GM19452 (cell line): ENCODE data around the gene SLC5A11.
"Not testable (repeated sequence)": the region's sequence is repeated elsewhere in the genome, so short reads cannot be mapped to it uniquely, and the experiment has no call there.

Source experiments
- ATAC-seq: cut with Tn5 transposase; IDR thresholded peaks from one replicate; pipeline ENCODE4 v1.9.1; 2021; ENCODE audit not compliant: unreplicated experiment

SLC5A11 gene

DNA sequence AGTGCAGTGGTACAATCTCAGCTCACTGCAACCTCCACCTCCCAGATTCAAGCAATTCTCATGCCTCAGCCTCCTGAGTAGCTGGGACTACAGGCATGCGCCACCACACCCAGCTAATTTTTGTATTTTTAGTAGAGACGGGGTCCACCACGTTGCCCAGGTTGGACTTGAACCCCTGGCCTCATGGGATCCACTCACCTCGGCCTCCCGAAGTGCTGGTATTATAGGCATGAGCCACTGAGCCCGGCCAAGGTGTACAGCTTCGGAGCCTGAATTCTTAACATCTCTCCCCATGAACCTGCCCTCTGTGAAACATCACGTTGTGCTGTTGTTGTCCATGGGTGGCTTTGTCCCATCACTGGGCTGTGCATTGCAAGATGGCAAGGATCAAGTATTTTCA, 11.1 kb downstream of the SLC5A11 start:
- ATAC-seq: not testable (repeated sequence)

DNA sequence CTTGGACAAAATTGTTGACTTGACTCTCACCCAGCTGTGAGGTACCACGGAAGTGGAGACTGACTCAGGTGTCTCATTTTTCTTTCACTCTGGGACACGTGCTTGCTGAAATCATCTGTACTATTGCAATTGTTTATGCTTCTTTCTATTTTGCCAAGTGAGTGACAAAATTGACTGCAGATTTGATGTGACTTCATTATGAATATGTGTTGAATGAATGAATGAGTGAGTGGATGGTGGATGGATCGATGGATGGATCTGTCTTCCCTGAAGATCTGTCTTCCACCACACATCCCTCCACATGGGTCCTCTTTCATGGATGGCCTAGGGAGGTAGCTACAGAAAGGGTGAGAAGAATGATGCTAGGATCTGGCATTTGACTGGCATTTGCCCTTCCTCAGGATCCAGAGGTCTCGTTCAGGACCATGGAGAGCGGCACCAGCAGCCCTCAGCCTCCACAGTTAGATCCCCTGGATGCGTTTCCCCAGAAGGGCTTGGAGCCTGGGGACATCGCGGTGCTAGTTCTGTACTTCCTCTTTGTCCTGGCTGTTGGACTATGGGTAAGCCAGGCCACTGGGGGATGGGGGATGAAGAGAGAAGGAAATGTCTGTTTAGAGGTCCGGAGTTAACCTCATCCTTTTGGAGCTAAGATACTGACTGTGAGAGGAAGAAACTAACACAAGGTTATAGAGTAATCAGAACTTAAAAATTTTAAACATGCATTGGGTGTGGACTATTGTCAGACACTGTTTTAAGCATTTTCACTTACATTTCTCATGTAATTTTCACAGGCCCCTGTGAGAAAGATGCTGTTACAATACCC, 12.7 kb downstream of the SLC5A11 start:
- ATAC-seq: no peak

DNA sequence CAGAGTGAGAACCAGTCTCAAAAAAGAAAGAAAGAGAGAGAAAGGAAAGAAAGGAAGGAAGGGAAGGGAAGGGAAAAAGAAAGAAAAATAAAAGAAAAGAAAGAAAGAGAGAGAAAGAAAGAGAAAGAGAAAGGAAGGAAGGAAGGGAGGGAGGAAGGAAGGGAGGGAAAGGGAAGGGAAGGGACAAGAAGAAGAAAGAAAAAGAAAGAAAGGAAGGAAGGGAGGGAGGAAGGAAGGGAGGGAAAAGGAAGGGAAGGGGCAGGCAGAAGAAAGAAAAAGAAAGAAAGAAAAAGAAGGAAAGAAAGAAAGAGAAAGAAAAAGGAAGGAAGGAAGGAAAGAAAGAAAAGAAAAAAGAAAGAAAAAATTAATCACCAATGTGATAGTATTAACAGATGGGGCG, 15.7 kb downstream of the SLC5A11 start:
- no peak for ATAC-seq

DNA sequence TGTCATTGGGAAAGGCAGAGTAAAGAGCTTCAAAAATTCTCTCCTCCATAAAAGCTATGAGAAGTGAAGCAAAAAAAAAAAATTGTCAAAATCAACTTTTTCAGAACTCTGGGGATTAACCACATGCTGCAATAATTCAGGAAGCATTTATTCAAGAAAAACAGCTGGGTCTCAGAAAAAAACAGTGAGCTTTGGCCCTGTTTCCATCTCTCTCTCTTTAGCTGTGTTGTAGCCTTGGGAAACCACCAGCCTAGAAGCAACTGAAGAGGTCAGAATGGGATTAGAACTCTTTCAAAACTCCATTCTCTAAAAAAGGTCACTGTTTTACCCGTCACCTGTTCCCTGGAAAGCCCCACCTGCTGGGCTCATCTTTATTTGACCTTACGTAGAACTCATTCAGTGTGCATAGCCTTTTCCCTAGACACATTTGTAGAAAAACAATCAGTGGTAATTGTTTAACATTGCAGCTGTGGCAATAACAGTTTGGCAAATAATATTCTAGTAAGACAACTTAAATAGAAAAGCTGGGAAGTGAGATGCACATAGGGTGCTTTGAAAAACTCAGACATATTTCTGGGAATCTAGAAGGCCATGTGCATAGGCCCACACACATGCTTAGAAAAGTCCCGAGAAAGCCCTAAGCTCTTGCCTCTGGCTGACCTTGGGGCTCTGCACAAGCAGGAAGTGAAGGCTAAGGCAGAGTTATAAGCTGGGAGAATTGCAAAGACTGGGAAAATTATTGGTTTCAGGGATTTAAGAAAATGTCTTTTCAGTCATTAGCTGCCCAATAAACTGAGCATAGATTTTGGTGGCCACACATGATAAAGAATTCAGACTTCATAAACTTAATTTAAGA, 18.0 kb downstream of the SLC5A11 start:
- ATAC-seq: no peak

DNA sequence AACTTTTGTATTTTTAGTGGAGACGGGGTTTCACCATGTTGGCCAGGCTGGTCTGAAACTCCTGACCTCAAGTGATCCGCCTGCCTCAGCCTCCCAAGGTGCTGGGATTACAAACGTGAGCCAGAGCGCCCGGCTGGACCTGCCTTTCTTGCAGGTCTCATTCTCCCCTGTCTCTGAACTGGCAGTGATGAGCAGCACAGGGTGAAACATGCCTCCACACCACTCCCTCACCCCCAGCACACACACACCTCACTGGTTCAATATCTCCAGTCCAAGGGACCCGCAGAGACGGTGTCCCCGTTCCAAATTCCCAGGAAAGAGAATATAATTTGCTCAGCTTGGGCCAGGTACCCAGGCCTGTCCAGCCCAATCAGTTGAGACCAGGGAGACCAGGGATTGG, 23.3 kb downstream of the SLC5A11 start:
- no peak for ATAC-seq

DNA sequence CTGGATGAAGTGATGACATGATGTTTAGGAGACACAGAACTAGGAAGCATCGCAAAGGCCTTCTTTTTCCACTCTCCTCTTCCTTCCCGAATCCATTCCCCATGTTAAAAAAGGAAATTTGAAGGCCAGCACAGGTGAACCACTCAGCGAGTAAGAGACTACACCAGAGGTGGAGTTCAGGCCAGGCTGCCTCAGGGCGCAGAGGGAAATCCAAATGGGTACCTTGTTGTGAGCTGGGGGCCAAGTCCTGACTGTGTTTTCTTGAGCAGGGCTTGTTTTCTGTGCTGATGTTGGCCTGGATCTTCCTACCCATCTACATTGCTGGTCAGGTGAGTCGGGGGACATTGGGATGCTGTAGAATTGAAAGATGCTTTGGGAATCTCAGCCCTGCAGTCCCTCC, 26.1 kb downstream of the SLC5A11 start:
- ATAC-seq: no peak

DNA sequence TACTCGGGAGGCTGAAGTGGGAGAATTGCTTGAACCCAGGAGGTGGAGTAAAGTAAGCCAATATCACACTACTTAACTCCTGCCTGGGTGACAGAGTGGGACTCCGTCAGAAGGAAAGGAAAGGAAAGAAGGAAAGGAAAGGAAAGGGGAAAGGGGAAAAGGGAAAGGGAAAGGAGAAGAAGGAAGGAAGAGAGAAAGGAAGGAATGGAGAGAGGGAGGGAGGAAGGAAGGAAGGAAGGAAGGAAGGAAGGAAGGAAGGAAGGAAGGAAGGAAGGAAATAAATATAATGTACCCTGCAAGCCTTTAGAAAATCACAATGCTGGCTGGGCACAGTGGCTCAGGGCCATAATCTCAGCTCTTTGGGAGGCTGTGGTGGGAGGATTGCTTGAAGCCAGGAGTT, 27.3 kb downstream of the SLC5A11 start:
- ATAC-seq: no peak

DNA sequence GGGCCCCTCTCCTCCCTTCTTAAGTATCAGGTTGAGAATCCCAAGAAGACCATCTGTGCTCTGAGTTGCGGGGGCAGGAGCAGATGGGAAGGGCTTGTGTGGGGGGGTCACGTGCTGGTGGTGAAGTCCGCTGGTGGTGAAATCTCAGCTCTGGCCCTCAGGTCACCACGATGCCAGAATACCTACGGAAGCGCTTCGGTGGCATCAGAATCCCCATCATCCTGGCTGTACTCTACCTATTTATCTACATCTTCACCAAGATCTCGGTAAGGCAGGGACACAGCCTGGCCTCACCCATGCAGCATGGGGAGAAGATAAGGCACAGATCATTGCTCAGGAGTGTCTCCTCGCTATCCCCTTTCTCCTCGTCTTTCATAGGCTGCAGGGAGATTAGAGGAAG, 29.7 kb downstream of the SLC5A11 start:
- no peak for ATAC-seq

DNA sequence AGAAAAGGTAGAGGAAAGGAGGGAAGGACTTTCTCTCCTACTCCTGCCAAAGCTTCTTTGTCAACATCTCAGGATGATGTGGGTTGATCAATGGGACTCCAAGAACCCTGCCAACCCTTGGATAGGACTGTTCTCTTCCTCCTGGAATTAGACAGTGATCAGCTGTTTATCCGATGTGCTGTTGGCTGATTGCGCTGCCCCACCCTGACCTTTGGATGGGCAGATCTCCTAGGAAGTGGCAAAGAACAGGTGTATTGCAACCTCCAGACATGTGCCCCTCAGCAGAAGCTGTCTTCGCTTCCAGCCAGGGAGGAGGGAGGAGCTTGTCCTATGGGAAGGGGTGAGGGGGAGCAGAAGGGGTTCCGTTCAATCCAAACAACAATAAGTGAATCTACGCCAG, 30.5 kb downstream of the SLC5A11 start:
- ATAC-seq: no peak

DNA sequence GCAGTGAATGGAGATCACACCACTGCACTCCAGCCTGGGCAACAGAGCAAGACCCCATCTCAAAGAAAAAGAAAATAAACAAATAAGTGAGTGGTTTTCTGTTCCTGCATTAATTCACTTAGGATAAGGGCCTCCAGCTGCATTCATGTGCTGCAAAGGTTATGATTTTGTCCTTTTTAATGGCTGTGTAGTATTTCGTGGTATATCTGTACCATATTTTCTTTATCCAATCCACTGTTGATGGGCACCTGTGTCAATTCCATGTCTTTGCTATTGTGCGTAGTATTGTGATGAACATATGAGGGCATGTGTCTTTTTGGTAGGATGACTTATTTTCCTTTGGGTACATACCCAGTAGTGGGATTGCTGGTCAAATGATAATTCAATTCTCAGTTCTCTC, 33.9 kb downstream of the SLC5A11 start:
- no peak for ATAC-seq

DNA sequence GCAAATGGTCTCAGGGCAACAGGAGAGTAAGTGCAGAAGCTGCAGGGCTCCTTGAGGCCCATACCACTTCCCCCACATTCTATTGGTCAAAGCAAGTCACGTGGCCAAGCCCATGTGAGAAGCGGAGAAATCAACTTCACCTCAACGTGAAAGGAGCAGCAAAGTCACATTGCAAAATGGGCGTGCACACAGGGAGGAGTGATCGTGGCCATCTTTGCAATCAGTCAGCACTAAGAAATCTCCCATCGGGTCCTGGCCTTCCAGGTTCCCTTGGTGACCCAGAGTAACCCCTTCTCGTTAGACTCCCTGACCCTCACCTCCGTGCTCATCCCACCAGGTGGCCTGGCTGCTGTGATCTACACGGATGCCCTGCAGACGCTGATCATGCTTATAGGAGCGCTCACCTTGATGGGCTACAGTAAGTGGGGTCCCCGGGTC, 38.0 kb downstream of the SLC5A11 start:
- no peak for ATAC-seq

DNA sequence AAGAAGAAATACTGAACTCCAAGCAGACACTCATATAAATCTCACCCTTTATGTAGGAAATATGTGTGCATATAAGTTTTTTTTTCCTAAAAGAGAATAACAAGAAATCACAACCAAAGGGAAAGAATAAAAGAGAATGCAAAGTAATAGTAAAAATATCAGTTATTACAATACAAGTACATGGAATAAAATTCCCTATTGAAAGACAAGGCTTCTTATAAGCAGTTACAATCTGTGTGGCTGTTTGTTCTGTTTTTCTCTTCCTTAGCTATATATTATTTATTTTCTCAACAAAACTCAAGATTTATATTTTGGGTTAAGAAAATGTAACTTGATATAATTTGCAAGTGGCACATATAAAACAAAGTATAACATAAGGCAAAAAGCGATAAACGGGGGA, 41.7 kb downstream of the SLC5A11 start:
- ATAC-seq: no peak

DNA sequence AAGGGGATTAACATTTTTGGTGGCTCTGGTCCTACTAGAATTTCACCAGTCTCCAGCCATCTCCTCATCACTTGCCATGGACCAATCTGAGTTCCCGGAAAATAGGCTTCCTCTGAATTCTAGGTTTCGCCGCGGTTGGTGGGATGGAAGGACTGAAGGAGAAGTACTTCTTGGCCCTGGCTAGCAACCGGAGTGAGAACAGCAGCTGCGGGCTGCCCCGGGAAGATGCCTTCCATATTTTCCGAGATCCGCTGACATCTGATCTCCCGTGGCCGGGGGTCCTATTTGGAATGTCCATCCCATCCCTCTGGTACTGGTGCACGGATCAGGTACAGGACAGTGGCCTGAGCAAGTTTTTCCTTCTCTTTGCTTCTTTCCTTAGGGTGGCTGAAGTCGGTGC, 45.0 kb downstream of the SLC5A11 start:
- ATAC-seq: no peak

DNA sequence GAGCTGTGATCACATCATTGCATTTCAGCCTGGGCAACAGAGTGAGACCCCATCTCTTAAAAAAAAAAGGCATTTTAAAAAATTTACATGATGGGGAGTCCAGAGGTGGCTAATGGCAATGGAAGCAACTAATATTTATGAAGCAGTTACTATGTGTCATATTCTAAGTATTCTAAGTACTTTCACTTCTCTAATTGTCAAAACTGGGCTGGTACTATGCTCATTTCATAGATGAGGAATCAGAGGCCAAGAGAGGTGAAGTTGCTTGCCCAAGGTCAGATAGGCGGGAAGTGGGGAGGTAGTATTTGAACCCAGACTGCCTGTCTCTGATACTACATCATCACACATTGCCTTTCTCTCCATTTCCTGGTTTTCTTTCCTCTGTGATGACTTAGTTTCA, 50.7 kb downstream of the SLC5A11 start:
- no peak for ATAC-seq

DNA sequence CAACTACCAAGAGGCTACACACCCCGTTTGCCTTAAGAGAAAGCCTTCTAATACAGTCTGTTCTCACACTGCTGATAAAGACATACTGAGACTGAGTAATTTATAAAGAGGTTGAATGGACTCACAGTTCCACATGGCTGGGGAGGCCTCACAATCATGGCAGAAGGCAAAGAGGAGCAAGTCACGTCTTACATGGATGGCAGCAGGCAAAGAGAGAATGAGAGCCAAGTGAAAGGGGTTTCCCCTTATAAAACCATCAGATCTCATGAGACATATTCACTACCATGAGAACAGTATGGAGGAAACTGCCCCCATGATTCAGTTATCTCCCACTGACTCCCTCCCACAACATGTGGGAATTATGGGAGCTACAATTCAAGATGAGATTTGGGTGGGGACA, 51.8 kb downstream of the SLC5A11 start:
- not testable (repeated sequence) for ATAC-seq

DNA sequence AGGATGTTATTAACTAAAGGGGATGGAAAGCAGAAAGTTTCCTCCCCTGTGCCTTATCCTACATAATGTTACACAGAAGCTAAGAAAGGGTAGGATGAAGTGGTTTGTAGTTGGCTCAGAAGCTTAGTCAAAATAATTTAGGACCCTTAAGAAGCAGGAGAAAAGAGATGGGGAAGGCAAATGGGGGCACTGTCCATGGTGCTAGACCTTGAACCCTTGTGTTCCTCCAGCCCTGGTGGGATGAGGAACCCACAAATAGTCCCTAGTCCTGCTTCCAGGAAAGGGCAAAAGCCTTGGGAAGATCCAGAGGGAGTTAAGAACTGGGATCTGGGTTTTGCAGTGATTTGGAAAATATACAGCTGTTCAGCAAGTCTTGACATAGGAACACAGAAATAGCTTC, 54.5 kb downstream of the SLC5A11 start:
- ATAC-seq: no peak

DNA sequence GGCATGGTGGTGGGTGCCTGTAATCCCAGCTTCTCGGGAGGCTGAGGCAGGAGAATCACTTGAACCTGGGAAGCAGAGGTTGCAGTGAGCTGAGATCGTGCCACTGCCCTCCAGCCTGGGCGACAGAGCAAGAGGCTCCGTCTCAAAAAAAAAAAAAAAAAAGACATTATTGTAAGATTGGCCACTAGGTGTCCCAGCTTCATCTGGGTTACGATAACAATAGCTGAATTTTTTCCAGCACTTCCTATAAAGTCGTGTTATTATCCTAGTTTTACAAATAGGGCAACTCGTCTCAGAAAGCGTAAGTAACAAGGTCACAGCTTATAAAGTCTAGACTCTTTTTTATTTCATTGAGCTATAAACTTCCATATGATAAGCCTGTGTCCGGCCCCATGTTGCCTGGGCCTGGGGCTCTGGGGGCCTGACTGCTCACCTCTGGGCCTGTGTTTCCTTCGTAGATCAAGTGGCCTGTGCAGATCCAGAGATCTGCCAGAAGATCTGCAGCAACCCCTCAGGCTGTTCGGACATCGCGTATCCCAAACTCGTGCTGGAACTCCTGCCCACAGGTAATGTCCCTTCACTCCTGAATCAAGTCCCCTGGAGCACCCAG, 60.5 kb downstream of the SLC5A11 start:
- ATAC-seq: no peak

DNA sequence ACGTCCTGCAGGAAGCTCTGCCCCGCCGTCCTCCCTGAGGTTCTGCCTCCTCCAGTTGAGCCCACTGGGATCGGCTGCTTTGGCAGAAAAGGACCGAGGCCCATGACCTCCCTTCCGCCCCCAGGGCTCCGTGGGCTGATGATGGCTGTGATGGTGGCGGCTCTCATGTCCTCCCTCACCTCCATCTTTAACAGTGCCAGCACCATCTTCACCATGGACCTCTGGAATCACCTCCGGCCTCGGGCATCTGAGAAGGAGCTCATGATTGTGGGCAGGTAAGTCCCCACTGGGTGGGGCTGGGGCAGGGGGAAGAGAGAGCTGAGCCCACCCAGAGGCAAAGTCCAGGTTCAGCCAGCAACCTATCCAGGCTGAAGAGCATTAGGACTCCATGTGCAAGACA, 61.1 kb downstream of the SLC5A11 start:
- ATAC-seq: no peak

DNA sequence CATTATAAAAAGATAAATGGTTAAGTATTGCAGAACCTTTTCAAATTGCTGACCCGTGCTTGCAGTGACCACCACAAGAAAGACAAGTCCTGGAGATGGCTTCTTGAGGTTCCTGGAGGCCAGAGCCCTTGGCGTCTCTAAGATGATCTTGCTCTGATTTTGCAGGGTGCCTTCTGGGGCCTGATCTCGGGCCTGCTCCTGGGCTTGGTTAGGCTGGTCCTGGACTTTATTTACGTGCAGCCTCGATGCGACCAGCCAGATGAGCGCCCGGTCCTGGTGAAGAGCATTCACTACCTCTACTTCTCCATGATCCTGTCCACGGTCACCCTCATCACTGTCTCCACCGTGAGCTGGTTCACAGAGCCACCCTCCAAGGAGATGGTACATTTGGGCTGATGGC, 63.0 kb downstream of the SLC5A11 start:
- no peak for ATAC-seq

DNA sequence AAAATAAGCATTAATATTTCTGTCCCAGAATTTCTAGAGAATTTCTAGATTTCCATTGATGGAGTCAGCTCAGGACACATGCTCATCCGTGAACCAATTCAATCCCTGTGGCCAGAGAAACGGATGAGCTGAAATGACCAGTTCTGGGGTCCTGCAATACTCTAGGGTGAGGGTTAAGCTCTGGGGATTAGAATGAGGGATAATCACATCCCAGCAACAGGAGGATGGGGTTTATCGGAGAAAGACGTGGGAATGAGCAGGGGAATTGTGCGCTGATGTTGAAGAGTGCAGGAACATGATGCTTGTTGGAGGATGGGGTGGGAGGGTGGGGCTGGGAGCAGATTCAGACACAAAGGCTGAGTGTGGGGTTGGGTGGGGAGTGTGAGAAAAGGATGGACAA, 64.1 kb downstream of the SLC5A11 start:
- ATAC-seq: no peak

DNA sequence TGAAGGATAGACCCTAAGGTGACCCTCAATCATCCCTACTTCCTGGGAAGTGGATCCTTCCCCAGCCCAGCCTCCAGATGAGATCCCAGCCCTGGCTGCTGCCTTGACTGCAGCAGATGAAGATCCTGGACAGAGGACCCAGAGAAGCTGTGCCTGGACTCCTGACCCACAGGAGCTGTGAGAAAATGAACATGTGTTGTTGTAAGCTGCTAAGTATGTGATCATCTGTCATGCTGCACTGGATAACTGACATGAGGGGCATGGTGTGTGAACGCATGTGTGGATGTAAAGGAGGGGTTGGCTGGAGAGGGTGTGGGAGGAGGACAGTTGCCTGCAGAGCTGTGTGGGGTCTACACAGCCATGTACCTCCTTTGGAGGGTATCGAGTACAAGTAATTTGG, 69.3 kb downstream of the SLC5A11 start:
- ATAC-seq: no peak

DNA sequence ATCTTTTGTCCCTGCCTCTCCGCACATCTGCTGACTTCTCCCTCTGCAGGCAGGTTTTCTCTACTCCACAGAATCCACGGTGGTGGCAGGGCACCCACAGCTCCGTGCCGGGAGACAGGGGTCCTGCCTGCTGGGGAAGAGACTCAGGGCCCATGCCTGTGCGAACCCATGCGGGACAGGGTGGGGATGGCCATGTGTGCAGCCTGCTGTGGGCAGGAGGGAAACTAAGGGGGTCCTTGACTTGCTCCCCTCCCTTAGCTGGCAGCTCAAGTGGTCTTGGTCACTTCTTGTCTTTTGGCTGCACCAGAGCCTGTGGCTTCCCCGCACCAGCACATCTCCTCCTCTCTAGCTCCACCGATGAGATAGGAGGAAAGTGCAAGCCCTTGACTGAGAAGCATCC, 69.8 kb downstream of the SLC5A11 start:
- no peak for ATAC-seq
